GM19372 (cell line): ENCODE data around the gene AP2B1.

Source experiments
- ATAC-seq: cut with Tn5 transposase; IDR thresholded peaks from one replicate; pipeline ENCODE4 v1.9.1; 2021; ENCODE audit warnings: mild to moderate bottlenecking, low read depth, moderate library complexity; ENCODE audit not compliant: unreplicated experiment

Gene AP2B1

DNA sequence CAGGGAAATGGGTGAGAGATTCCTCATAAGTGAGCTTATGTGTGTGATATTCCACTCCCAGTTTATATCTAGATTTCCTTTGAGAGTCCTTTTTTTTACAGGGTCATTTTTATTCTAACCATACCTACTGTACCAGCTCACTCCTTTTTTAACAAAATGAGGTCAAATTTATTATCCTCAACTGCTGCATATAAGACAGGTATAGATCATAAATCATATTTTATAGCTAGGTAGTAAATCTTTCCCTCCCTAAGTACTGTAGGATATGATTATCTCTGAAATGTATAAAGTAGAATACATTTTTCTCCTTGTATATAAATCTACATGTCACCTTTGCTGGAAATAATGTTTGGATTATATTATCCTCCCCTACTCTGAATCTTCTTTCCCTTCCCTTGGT lies 31.5 kb downstream of the AP2B1 start:
- no peak for ATAC-seq

DNA sequence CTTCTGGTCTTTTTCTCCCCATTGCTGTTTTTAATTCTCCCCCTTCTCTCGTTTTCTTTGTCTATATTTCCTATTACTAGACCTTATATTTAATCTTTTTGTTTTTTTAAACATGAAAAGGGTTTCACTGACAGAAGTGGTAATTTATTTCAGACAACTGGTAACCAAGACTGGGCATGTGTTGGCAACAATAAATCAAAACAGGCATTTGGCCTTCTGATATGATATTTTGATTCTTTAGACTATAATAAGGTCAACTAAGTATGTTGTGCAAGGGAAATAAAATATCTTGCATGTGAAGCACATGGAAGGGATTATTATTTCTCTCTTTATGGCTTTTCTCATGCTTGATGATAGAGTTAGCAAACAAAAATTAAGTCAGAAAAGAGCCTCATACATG lies 34.6 kb downstream of the AP2B1 start:
- no peak for ATAC-seq

DNA sequence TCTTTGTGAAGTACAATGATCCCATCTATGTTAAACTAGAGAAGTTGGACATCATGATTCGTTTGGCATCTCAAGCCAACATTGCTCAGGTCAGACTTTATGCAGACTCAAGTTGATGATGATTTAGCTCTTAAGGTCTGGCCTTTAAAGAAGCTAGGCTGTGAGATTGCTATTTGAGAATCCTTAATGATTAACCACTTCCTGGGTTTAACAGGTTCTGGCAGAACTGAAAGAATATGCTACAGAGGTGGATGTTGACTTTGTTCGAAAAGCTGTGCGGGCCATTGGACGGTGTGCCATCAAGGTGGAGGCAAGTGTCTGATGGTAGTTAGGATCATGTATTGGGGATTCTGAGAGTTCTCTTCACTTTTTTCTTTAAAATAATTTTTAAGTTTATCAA lies 40.3 kb downstream of the AP2B1 start:
- ATAC-seq = no peak

DNA sequence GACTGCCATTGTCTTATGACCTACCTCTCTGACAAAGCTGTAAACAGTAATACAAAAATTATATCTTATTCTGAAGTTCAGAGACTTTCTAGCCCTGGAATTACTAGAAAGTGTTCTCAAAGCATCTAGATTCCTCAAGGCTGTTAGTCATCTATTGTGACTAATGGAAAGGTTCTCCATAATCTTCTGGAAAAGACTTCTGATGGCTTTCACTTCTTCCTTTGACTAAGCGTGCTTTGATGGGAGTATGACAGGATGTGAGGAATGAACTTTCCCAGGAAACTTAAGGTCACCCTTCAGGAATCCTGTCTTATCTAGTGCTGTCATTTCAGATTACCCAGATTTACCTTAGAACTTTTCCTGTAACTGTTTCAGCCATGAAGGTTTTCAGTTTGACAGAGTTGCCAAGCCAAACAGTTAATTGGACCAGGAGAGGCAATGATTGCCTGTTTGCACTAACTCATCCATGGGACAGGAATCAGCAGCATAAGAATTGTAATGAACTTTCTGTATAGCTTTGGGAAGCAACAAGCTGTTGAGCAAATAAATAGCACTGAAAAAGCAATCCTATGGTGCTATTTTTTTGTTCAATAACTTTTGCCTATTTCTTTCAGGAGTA lies 43.5 kb downstream of the AP2B1 start:
- no peak for ATAC-seq

DNA sequence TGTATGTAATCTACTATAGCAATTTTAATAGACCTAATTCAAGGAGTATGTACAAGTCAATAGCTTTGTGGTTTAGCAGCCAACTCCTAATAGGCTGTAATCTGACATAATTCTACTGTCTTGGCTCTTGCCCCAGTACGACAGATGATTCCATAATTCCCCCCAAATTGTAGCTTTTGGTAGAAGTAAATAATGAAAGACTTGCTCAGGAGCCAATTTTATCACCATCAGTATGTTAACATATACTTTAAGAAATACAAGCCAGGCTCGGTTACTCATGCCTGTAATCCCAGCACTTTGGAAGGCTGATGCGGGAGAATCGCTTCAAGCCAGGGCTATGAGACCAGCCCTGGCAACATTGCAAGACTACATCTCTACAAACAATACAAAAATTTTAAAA lies 53.9 kb downstream of the AP2B1 start:
- ATAC-seq = no peak

DNA sequence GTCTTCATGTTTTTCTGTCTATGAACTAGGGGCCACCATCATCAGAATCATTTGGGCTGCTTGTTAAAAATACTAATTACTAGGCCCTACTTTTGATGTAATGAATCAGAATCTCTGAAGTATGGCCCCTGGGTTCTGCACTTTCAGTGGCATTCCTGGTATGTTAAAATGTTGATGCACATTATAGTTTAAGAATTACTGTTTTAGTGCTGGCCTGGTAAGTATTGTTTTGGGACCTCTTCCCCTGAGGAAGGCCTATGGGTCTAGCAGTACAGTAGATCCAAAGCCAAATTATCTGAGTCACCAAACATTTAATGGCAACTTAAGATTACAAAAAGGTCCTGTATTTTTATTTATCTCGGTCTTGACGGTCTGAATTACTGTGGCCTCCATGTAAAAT lies 58.8 kb downstream of the AP2B1 start:
- ATAC-seq = no peak

DNA sequence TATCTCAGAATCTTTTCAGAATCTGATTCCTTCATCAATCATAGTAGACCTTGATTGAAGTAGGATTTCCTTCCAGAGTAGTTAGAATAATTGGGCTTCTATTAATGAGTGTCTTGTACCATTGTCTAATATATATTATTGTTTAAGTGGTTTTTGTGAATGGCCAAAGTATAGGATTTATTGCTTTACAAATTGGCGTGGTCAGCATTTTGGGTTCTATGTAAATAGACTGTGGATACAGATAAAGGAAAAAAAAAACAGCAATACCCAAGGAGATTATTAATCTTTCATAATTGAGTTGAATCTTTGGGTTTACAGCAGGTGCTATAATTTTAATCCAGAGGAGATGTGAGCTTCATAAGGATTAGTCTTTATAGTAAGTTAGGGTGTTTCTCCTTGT lies 64.3 kb downstream of the AP2B1 start:
- no peak for ATAC-seq

DNA sequence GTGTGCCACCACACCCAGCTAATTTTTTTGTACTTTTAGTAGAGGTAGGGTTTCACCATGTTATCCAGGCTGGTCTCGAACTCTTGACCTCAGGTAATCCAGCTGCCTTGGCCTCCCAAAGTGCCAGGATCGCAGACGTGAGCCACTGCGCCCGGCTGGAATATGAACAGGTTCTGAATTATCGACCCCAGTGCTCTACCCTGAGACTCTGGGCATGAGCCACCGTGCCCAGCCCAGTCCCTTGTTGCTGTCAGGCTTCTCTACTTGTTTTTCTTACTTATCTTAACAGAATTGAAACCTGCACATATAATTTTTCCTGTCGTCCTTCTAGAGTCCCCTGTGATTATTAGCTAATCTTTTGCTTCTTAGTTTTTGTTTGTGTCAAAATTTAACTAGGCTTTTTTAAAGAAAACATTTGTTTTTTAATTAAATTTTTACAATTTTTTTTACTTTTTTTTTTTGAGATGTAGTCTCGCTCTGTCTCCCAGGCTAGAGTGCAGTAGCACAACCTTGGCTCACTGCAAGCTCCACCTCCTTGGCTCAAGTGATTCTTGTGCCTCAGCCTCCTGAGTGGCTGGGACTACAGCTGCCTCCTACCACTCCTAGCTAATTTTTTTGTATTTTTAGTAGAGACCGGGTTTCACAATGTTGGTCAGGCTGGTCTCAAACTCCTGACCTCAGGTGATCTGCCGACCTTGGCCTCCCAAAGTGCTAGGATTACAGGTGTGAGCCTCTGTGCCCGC lies 66.7 kb downstream of the AP2B1 start:
- no peak for ATAC-seq

DNA sequence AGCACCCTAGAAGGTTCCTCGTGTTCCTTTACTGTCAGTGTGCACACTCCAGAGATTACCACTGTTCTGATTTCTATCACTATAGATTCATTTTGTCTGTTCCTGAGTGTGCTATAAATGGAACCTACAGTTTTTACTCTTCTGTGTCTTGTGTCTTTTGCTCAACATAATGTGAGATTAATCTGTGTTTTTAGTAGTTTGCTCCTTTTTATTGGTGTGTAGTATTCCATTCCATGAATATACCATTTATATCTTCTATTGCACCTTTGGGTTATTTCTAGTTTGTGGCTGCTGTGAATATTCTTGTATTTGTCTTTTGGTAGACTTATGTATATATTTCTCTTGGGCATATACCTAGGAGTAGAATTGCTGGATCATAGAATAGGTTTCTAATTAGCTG lies 68.2 kb downstream of the AP2B1 start:
- ATAC-seq = no peak

DNA sequence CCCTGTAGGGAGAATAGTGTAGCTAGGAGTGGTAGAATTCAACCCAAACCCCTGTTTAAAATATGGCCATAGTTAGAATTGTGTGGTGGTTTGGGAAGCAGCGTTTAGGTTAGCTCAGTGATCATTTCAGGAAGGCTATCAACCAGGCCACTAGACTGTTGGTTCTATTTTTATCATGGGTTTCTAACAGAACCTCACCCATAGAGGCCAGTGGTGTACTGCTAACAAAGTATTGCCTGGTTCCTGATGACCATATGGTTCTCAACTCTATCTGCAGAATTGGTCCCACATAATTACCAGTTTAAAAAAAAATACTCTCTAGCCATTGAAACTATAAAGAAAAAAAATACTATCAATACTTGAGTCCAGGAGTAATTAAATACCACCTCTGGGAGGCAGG lies 73.8 kb downstream of the AP2B1 start:
- ATAC-seq = no peak

DNA sequence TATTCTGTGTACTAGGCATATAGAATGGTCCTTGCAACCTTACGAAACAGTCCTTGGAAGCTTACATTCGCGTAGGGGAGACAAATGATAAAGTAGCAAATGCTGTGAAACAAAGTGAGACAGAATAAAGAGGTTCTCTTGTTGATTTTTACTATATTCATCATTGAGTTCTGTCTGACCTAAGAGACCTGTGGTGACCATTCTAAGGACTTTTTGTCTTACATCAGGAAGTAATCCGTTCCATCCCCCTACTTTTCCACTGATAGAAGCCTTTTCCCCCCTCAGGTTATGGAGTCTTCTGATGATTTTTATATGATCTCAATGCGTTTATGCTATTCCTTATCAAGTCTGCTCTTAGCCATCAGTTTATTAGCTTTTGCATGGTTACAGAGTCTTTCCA lies 77.6 kb downstream of the AP2B1 start:
- ATAC-seq = no peak

DNA sequence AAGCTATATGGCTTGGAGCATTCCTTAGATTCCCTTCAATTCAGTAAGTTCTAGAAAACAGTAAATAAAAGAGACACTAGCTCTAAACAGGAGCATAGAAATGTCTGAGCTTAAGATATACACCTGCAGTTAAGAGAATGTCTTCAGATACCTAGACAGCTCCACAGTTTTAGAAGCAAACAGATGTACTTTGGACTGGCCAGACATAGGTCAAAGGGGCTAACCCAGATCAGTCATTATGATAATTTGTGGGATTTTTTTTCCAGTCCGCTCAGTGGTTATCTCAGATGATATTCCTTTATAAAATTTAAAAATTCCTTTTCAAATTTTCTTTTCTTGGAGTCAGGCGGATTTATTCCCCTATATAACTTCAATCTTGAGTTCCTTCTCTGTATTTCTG lies 78.5 kb downstream of the AP2B1 start:
- ATAC-seq = no peak

DNA sequence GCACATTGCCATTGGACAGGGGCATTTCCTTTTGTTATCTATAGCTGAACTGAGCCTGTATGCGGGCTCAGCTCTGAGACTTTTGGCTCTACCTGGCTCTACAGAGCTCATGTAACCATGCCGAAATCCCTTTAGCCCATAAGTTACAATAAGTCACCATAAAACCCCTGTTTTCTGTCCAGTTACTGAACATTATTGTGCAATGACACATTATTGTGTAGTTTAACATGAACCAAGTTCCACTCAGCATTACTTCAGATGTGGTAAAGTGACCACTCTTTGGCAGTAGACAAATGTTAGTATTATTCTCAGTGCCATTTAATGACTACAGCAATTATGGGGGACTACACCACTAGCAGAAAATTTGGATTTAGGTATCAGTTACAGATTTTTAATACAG lies 78.9 kb downstream of the AP2B1 start:
- no peak for ATAC-seq

DNA sequence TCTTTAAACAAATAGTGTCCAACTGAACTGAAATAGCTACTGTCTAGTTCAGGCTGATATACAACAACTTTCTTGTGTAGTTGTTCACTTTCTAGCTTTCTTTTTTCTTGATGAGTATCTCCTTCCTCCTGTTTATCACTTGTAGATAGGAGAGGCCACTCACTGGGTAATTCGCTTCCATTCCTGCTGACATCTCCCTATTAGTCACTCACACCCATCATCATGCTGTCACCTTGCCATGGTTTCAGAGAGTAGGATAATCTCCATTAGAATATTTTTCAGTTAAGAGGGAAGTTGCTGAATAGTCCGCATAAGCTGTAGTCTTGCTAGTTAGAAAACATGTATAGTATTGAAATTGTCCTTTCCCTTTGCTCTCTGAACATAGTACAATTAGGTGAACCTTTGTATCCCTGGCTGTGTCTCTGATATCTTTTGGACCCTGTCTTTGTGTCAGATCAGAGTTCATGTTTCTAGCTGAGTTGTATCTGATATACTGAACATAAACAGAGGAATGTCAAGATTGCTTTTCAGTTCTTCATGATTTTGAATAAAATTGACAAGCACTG lies 79.9 kb downstream of the AP2B1 start:
- ATAC-seq = no peak

DNA sequence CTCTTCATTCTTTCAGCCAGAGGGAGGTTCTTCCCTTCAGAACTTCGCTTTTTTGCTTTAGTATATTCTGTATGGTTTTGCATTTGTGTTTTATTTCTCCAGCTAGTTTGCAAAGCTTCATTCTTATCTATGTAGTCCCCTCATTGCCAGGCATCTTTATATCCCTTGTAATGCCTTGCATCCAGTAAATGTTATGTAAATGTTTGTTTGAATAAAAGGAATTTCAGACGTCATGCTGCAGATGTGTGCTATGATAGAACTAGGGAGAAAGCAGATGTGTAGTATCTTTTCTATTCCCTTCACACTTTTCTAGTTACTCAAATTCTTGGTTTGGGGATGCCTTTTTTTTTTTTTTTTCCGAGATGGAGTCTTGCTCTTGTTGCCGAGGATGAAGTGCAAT lies 81.7 kb downstream of the AP2B1 start:
- no peak for ATAC-seq

DNA sequence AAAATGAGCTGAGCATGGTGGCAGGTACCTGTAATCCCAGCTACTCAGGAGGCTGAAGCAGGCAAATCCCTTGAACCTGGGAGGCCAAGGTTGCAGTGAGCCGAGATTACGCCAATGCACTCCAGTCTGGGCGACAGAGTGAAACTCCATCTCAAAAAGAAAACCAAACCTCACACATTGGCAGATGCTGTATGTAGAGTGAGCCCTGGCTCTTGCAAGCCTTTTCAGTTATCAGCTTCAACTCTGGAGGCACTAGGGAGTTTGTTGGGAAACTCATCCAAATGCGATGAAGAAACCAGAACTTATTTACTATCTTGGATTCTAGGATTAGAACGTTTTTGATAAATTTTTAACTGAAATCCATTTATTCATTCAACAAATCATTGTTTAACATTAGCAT lies 87.4 kb downstream of the AP2B1 start:
- no peak for ATAC-seq

DNA sequence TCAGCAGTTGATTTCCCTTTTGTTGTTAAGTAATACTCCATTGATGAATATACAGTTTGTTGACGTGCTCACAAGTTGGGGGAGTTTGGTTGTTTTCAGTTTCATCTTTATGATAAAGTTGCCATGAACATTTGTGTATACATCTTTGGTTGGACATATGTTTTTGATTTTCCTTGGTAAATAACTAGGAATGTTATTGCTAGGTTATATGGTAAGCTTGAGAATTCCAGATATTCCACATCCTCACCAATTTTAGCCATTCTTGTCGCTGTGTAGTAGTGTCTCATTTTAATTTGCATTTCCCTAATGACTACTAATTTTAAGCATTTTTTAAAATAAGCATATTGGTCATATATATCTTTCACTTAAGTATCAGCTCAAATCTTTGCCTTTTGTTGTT lies 89.3 kb downstream of the AP2B1 start:
- ATAC-seq = no peak

DNA sequence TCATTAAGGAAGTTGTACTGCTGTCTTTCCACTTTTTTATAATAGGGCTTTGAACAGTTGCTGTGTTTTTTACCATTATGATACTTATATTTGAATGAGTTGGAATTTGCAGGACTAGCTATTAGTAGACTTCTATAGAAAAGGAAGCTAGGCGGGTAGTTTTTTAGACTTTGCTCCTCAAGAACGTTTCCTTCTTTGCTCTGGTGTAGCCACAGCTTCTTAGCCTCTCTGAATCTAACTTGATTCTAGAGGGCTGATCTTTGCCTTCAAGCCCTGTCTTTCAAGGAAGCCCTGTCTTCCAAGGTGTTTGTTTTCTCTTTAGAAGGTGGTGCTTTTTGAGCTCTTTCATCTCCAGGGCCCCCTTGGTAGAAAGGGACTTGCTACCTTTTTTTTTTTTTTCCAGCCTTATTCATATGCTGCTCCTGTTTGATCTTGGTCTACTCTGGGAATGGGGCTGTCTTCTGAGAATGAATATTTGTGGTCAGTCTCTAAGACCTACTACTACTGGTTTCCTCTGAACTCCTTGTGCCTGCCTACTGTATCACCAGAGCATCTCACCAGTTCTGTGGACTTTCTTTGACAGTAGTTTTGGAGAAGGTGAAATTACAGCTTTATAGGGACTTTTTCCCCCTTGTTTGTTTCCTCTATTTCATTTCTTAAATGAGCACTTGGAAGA lies 92.0 kb downstream of the AP2B1 start:
- no peak for ATAC-seq

DNA sequence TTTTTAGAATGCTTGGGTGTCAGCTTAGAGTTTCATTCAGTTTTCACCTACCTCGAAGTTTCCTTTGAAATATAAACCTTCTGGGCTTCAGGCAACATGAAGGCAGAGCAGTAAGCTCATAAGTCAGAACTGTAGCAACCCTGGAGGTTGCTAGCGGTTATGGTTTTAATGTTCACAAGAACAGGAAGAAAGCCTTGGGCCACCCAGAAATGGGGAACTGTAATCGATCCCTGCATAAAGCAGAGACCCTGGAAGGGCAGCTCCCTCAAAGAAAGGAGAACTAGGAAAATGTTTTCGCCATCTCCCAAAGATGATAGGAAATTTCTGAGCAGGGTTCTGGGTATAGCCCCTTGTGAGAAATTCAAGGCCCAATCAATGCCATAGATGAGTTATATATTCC lies 96.5 kb downstream of the AP2B1 start:
- ATAC-seq = no peak

DNA sequence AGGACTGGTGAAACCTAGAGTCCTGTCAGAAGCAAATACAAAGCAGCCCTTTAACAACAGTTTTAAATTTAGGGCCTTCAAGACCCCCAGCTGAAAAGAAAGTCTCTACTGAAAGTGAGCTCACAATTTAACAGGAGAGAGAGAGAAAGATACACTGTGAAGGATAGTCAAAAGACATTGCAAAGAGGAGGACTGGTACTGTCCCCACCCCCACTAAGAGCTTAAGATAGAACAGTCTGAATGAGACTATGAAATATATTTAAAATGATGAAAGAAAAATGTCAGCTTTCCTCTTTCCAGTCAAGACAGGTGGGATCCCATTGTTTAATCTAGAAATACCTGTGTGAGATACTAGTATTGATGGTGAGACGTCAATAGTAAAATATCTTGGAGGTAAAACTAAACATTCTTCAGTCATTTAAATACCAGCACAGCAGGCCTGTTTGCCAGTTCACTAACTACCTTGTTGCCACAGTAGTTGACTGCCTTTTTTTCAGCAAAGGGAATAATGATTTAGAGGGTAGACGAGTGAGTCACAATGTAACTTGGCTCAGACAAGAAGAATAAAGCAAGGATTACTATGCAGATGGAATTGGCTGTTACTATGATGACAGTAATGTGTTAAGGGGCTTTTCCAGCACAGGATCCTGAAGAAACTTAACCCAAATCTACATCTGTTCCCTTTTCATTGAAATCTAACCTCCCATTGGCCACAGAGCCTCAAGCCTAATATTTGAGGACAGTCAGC lies 97.1 kb downstream of the AP2B1 start:
- ATAC-seq = no peak
